ENCODE measurements around the gene C2orf78. TPM values are rescaled to one million over a fixed set of nuclear protein-coding genes. Genes with fewer than 3 reads are reported as not detected.

C2orf78 gene
- total and polyA plus RNA-seq, 2 of the 4 experiments (the other 2 are of a cell fraction): 0.03 TPM; not detected in 1

DNA sequence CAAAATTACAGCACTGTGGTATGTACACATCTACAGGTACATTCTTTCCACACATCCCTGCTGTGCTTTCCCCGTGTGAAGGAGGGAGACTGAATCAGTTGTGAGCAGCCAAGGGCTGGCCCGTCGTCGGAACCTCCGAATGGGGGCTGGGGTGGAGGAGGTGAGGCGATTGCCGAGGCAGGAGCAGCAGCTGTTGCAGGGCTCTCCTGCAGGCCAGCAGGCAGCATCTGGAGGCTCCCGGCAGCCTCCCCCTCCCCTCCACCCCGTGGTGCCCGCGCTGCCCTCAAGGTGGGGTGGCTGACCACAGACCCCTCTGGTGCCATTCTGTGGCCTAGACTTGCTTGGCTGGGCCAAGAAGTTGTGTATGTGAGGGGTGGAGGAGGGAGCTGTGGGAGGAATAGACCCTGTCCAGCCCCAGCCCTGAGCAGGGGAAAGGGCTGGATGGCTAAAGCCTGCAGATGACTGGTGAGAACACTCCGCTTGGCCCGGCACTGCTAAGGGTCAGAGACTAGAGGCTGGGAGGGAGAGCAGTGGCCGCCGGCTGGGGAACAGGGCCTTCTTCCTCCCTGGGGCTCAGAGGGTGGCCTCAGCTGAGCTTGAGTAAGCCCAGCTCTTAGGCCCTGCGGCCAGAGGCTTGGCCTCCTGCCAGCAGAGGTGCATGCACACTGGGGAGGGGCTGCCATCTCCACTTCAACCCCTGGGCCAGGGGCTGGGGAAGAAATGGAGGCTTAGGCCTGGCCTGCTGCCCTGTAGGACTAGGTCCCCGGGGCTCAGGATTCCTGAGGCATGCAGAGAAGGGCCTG, 52.4 kb downstream of the C2orf78 start:
- H3K9me1 ChIP-seq (ENCODE audit: insufficient read depth, low read length): 0 out of 2 replicates have a peak, but pooled peaks cover 4% of the 10 kb centered on the region
- peak overlapping the region; percentile 3 for H2AK9ac ChIP-seq (replicated peaks; ENCODE audit: low read depth, low read length, poor library complexity)
- H4K20me1 ChIP-seq (ENCODE audit: insufficient read depth, low read length): no peaks in the 10 kb centered on the region; the same call in 1 of the 2 replicates
- DNase-seq: no peak
- no peak overlapping the region for H2BK5ac ChIP-seq (ENCODE audit: low read depth, low read length, poor library complexity, severe bottlenecking)
- in situ Hi-C loops (cut with MboI; ENCODE audit: low sequenced_read_pairs) (loop anchor here (25.0 kb wide), 1 partner anchor 301 kb away; the partner anchor contains the start of gene BOLA3), intact Hi-C loops (cut with micrococcal nuclease) (no loop called here), dilution Hi-C loops (cut with HindIII; ENCODE audit: low sequenced_read_pairs, unreplicated experiment) (loop anchor here (25.0 kb wide), 1 partner anchor 276 kb away; no protein-coding TSS in a partner anchor)
- H3K27ac ChIP-seq (ENCODE audit: insufficient read depth, low read length): no peak overlapping the region
- H3K56ac ChIP-seq (ENCODE audit: extremely low read depth, insufficient read depth, low read length): no peak overlapping the region
- no peak overlapping the region for H2BK120ac ChIP-seq (ENCODE audit: low read depth, low read length)
- H2BK20ac ChIP-seq (ENCODE audit: low read depth, low read length): no peak overlapping the region
- H2AK5ac ChIP-seq (ENCODE audit: low read depth, low read length): no peak overlapping the region
- ATAC-seq (ENCODE audit: low read depth): no peak
- no peak overlapping the region for H3K4ac ChIP-seq (ENCODE audit: low read depth, low read length)
- no peaks in the 10 kb centered on the region for H3K9me3 ChIP-seq (ENCODE audit: control insufficient read depth, insufficient read depth, low read length)
- peaks cover 15 to 38% of the 10 kb centered on the region in 2 experiments for H3K79me1 ChIP-seq (ENCODE audit: low read depth in 1 of 2, low read length in 2 of 2)
- H3K9ac ChIP-seq (ENCODE audit: low read depth, low read length): no peak overlapping the region
- no peak overlapping the region for H3K23ac ChIP-seq (ENCODE audit: low read depth, low read length)
- no peak overlapping the region for H3K18ac ChIP-seq (ENCODE audit: low read depth, low read length)
- H3K4me1 ChIP-seq (ENCODE audit: control insufficient read depth, insufficient read depth, low read length): peaks cover 2% of the 10 kb centered on the region; the same call in 1 of the 2 replicates
- H3K14ac ChIP-seq (replicated peaks; ENCODE audit: low read depth, low read length): no peak overlapping the region
- ChIA-PET CTCF (no interaction called here), POLR2A (ENCODE audit: unreplicated experiment) (no interaction called here)
- H4K5ac ChIP-seq (ENCODE audit: low read depth, low read length): no peak overlapping the region
- H4K8ac ChIP-seq (ENCODE audit: low read depth in 2 of 2, low read length in 2 of 2): no peak overlapping the region
- no peak overlapping the region for H4K91ac ChIP-seq (ENCODE audit: insufficient read depth, low read depth, low read length)
- no peak overlapping the region for H3K4me3 ChIP-seq (ENCODE audit: insufficient read depth, low read depth, low read length)
- TF ChIP-seq MAZ (IDR thresholded peaks at IDR 0.05; ENCODE audit: borderline replicate concordance, low read depth, low read length) (no peak), RFX5 (IDR thresholded peaks at IDR 0.05; ENCODE audit: low read depth, low read length) (no peak), MAFK (IDR thresholded peaks at IDR 0.05; ENCODE audit: low read depth, low read length) (no peak), CHD1 (IDR thresholded peaks at IDR 0.05; ENCODE audit: low read depth, low read length) (no peak), BHLHE40 (IDR thresholded peaks at IDR 0.05; ENCODE audit: low read depth, low read length) (no peak), NFE2L2 (IDR thresholded peaks at IDR 0.05; ENCODE audit: low read depth, low read length) (no peak), SMC3 (IDR thresholded peaks at IDR 0.05; ENCODE audit: low read depth, low read length) (no peak), POLR2A (IDR thresholded peaks at IDR 0.05; ENCODE audit: low read depth, low read length) (no peak), MXI1 (IDR thresholded peaks at IDR 0.05; ENCODE audit: borderline replicate concordance, low read depth, low read length) (no peak), RAD21 (IDR thresholded peaks at IDR 0.05; ENCODE audit: low read length) (no peak), FOS (IDR thresholded peaks at IDR 0.05; ENCODE audit: low read depth, low read length) (no peak)
- TF ChIP-seq, protein P1, sequence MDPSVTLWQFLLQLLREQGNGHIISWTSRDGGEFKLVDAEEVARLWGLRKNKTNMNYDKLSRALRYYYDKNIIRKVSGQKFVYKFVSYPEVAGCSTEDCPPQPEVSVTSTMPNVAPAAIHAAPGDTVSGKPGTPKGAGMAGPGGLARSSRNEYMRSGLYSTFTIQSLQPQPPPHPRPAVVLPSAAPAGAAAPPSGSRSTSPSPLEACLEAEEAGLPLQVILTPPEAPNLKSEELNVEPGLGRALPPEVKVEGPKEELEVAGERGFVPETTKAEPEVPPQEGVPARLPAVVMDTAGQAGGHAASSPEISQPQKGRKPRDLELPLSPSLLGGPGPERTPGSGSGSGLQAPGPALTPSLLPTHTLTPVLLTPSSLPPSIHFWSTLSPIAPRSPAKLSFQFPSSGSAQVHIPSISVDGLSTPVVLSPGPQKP (IDR thresholded peaks at IDR 0.05; ENCODE audit: borderline replicate concordance, low read depth, low read length): no peak
- H2AFZ ChIP-seq (replicated peaks; ENCODE audit: low read length, poor library complexity): no peak overlapping the region
- no CpG with 5 or more reads among the region's 17 CpGs for WGBS, 2 experiments (ENCODE audit: extremely low coverage in 2 of 2, insufficient read length in 1 of 2)
- no peak overlapping the region for H2BK15ac ChIP-seq (ENCODE audit: low read depth, low read length)
- H3K4me2 ChIP-seq (ENCODE audit: low read depth, low read length): no peak overlapping the region
- no TSS peak for BruUV-seq (replicated peaks)
- peaks cover 15% of the 10 kb centered on the region for H3K36me3 ChIP-seq (ENCODE audit: control insufficient read depth, insufficient read depth, low read length)
- no peaks in the 10 kb centered on the region for H3K27me3 ChIP-seq (ENCODE audit: control insufficient read depth, insufficient read depth, low read length)

All from IMR-90 (cell line).